AML-193 (cell line): ENCODE results near the gene IGSF5.
"Not testable (repeated sequence)": the region's sequence is repeated elsewhere in the genome, so short reads cannot be mapped to it uniquely, and the experiment has no call there.

Experiments
- DNase-seq, 2 experiments: peaks; one replicate each; lab custom pipeline; 2025; lab: John Stamatoyannopoulos, UW

Gene IGSF5

GRCh38 chr21:39744883-39745282, at the start of gene IGSF5:
Gene IGSF5 (plus strand): TSS chr21:39745183. CDS start chr21:39745510, 327 bp downstream.
- not testable (repeated sequence) for DNase-seq

GRCh38 chr21:39696196-39696595, 48.8 kb upstream of the IGSF5 start:
- no peak for DNase-seq

- DNase-seq: no peak
Measured at GRCh38 chr21:39696618-39697017, 48.4 kb upstream of the IGSF5 start.

GRCh38 chr21:39700318-39700717, 44.7 kb upstream of the IGSF5 start:
- no peak for DNase-seq

- DNase-seq: no peak
Measured at GRCh38 chr21:39703578-39703977, 41.4 kb upstream of the IGSF5 start.

- no peak for DNase-seq
Measured at GRCh38 chr21:39705849-39706248, 39.1 kb upstream of the IGSF5 start.

GRCh38 chr21:39707316-39707715, 37.7 kb upstream of the IGSF5 start:
- no peak for DNase-seq

GRCh38 chr21:39710866-39711265, 34.1 kb upstream of the IGSF5 start:
- no peak for DNase-seq

- no peak for DNase-seq
Measured at GRCh38 chr21:39712273-39712672, 32.7 kb upstream of the IGSF5 start.

- DNase-seq: no peak
Measured at GRCh38 chr21:39712976-39713375, 32.0 kb upstream of the IGSF5 start.

GRCh38 chr21:39713905-39714304, 31.1 kb upstream of the IGSF5 start:
- DNase-seq: no peak

- no peak for DNase-seq
Measured at GRCh38 chr21:39714331-39714730, 30.7 kb upstream of the IGSF5 start.

GRCh38 chr21:39715804-39716397, 29.1 kb upstream of the IGSF5 start:
- DNase-seq: peak; percentile 5 to 25

- no peak for DNase-seq
Measured at GRCh38 chr21:39720126-39720778, 24.7 kb upstream of the IGSF5 start.

- DNase-seq: no peak
Measured at GRCh38 chr21:39721885-39722284, 23.1 kb upstream of the IGSF5 start.

GRCh38 chr21:39724944-39725343, 20.0 kb upstream of the IGSF5 start:
- no peak for DNase-seq

GRCh38 chr21:39726133-39726532, 18.9 kb upstream of the IGSF5 start:
- DNase-seq: no peak

- DNase-seq: no peak
Measured at GRCh38 chr21:39727401-39728120, 17.4 kb upstream of the IGSF5 start.

GRCh38 chr21:39728341-39728740, 16.6 kb upstream of the IGSF5 start:
- DNase-seq: no peak

- DNase-seq: no peak
Measured at GRCh38 chr21:39730418-39731157, 14.4 kb upstream of the IGSF5 start.

GRCh38 chr21:39736716-39737115, 8.3 kb upstream of the IGSF5 start:
- DNase-seq: no peak

GRCh38 chr21:39737376-39738000, 7.5 kb upstream of the IGSF5 start:
- no peak for DNase-seq
